GM18858 (cell line): ENCODE measurements around the gene SAMD11.
"Not testable (repeated sequence)": the region's sequence is repeated elsewhere in the genome, so short reads cannot be mapped to it uniquely, and the experiment has no call there.

ENCODE experiments used
- ATAC-seq: cut with Tn5 transposase; IDR thresholded peaks from one replicate; pipeline ENCODE4 v1.9.1; 2021; ENCODE audit not compliant: unreplicated experiment

SAMD11 gene

DNA sequence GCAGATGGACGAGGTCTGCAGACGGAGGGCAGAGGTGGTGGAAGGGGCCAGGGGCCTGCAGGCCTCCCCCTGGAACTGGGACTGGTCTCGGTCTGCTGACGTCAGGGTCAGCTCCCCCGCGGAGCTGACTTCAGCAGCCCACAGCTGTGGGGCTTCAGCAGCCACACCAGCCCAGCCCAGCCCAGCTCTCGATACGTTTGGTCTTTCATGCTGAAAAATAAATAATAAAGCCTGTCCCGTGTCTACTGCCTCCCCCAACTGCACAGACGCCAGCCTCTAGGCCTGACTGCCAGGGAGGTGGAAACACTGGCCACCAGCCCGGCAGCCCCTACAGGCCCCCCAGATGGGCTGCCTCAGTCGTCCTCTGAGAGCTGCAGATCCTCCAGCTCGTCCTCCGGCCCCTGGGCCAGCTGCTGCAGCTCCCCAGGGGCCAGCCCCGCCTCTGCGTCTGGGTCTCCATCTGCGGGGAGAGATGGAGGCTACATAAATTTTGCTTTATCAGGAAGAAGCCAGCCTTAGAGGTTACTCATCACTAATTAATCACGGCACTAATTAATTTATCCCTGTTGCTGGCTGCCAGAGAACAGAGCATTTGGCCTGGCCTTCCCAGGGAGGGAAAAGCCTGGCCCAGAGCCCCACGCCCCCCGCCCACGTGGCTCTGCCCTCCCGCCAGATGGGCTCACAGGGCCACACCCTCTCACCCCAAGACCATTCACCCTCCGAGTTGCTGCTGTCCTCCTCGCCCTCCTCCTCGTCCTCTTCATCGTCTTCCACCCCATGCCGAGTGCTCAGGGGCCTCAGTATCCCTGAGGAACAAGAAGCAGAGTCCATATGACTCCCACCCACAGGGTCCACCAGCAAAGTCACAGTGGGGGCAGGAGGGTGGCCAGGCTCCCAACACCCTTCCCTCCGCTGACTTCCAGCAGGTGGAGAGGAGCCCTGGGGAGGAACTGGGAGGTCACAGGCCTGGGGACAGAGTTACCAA lies 20.9 kb downstream of the SAMD11 start:
- ATAC-seq = no peak

- no peak for ATAC-seq
These were observed 22.2 kb downstream of the SAMD11 start for GRCh38 chr1:945688-946556.

DNA sequence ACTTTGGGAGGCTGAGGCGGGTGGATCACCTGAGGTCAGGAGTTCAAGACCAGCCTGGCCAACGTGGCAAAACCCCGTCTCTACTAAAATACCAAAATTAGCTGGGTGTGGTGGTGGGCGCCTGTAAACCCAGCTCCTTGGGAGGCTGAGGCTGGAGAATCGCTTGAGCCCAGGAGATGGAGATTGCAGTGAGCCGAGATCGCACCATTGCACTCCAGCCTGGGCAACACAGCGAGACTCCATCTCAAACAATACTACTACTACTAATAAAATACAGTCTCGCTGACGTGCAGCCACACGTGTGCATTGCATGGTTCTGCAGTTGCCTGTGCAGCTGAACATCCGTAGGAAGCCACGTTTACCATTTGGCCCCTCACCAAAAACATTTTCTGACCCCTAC lies 23.1 kb downstream of the SAMD11 start:
- not testable (repeated sequence) for ATAC-seq

- no peak for ATAC-seq
These were observed 24.2 kb downstream of the SAMD11 start for GRCh38 chr1:947958-948357.

GRCh38 chr1:950268-950667 lies 26.5 kb downstream of the SAMD11 start:
- no peak for ATAC-seq

DNA sequence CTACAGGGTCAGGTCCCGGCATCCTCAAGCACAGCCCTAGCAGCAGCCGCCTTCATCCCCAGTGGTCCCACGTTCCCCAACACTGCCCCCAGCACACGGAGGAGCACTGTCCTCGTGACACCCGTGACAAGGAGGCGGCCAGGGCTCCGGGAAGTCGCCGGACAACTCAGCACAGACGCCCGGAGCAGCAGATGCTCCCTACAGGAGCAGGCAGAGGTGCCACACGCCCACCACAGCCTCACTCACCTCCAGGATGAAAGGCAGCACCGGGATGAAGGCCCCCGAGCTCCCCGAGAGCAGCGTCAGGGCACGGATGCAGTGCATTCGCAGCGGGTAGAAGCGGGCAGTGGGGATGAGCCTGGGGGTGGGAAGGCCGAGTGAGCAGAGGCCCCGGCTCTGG lies 27.2 kb downstream of the SAMD11 start:
- ATAC-seq = no peak

DNA sequence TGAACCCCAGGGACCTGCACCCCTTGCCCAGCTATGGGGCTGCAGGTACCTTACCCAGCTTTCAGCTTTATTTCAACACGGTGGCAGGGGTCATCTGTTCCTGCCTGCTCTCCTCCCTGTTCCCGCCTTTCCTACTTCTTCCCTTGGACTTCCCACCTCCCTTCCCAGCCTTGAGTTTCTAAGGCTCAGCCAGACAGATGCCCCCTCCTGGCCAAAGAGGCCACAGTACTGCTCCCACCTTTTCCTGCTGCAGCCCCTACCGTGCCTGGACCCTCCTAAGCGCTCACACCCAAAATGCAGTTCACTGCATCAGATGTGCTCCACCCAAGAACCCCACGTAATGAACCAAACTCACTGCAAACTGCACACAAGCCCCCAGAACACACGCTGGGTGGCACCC lies 27.6 kb downstream of the SAMD11 start:
- no peak for ATAC-seq

GRCh38 chr1:952201-952600 lies 28.5 kb downstream of the SAMD11 start:
- ATAC-seq = no peak

- ATAC-seq = no peak
These were observed 28.9 kb downstream of the SAMD11 start for GRCh38 chr1:952603-953002.

DNA sequence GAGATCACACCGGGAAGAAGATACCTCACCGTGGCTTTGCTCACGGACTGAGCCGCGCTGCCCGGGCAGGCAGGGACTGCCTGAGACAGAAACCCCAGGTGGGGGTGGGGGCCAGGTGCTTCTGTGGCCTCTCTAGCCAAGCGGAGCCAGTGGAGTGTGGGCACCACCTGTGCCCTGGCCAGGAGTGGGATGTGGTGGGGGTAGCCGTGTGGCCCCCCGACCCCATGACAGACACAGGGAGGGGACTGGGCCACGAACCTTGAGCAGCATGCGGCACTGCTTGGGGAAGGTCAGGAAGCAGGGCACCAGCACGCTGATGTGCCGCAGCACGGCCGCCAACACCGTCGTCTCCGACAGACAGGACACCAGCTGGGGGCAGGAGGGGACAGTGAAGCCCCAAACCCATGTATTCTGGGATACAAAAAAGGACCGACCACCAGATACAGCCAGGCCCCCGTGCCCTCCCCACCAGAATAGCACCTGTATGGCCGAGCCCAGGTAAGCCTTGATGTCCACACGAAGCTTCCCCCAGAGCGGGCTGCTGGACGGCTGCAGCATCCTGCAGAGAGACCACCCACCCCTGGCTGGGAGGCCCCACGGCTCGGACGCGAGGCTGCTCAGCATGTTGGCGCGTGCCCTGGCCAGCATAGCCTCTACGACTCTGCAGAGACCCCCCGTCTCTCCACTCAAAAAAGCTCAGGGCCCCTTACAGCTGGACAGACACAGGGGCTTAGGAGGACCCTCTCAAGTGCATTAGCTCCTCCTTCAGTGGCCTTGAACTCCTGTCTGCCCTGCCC lies 30.0 kb downstream of the SAMD11 start:
- no peak for ATAC-seq

DNA sequence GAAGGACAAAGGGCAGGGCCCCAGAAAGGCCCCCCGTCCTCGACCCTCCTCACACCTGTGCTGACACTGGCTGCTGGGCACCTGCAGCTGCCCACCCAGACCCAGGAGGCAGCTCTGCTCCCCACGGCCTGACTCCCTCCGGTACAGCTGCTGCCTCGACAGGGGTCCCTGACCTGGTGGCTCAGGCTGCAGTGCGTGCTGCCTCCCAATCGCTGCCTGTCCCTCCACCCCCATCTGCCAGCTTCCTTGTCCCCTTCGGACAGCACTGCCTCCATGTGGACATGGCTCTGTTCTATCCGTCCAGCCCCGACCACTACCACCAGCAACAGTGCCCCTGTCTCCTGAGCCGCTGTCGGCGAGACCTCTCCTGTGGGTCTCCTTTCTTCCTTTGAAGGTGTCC lies 31.2 kb downstream of the SAMD11 start:
- ATAC-seq = no peak

DNA sequence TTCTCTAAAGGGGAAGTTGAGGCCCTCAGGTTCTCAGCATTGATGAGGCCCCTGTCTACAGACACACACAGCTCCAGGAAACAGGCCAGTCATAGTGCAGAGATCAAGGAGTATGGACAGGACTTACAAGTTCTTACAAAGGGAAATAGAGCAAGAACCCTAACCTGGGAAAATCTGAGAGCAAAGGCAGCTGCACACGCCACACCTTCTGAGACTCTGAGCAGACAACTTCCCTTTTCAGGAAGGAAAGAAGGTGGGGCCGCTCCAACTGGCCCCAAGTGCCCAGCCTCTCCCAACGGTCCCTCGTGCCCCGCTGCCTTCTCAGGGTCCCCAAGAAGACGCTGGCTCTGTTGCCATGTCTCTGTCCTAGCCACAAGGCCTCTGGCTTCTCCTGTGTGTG lies 31.8 kb downstream of the SAMD11 start:
- ATAC-seq = no peak

GRCh38 chr1:956636-957035 lies 32.9 kb downstream of the SAMD11 start:
- no peak for ATAC-seq

DNA sequence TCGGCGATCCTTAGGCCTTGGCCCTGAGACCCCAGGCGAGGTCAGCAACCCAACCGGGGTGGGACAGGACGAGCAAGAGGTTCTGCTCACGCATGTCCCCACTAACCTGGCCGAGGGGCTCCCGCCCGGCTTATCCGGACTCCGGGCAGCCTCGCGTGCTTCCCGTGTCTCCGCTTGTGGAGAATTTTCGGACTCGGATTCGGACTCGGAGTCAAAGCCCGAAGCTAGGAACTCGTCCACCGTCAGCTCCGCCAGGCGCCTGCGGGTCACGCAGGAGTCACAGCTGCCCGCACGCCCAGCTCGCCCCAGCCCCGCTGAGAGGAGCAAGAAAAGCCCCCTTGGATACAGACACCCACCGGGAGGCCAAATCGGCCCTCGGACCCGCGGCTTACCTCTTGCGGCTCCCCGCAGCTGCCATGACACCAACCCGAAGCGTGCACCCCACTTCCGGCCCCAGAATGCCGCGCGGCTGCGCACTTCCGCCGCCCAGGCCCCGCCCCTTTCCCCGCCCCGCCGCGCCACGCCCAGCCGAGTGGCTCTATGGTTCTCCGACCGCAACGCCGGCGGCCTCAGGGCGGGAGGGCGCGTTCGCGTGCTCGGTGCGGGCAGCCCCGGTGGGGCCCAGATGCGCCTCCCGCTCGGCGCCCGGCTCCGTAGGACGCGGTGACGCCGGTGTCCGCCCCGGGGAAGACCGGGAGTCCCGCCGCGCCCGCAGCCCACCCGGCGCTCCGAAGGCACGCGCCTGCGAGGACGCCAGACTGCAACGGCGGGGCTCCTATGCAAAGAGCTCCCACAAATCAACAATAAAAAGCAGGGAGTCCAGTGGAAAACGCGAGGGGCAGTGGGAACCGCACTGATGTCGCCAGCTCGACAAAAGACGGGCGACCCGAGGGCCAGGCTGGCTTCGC lies 35.4 kb downstream of the SAMD11 start, which contains the start of gene NOC2L:
TSS of gene NOC2L (minus strand) at position 434 of the 908 bp plus-strand sequence. CDS start at position 418, 16 bp downstream.
- ATAC-seq = peak; percentile 54

GRCh38 chr1:959731-960362 lies 36.1 kb downstream of the SAMD11 start:
- no peak for ATAC-seq

- ATAC-seq = no peak
These were observed 36.8 kb downstream of the SAMD11 start, which contains the start of gene KLHL17 for GRCh38 chr1:960363-961131. TSS of gene KLHL17 (plus strand) at chr1:960584. CDS start at chr1:960694, 110 bp downstream.

DNA sequence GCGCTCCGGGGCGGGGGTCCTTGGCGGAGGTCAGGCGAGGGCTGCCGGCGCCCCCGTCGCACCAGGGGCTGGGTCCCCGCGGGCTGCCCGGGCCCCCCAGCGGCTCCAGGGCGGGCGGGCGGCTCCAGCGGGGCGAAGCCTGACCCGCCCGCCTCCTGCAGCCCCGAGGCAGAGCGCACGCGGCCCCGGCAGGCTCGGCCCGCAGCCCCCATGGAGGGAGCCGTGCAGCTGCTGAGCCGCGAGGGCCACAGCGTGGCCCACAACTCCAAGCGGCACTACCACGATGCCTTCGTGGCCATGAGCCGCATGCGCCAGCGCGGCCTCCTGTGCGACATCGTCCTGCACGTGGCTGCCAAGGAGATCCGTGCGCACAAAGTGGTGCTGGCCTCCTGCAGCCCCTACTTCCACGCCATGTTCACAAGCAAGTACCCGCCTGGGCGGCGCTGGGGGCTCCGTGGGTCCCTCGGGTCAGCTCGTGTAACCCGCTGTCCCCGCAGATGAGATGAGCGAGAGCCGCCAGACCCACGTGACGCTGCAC lies 37.5 kb downstream of the SAMD11 start:
- no peak for ATAC-seq
